ENCODE data around the gene NDOR1.
"Not testable (repeated sequence)": the region's sequence is repeated elsewhere in the genome, so short reads cannot be mapped to it uniquely, and the experiment has no call there.

Gene NDOR1

GRCh38 chr9:137245450-137246421 lies 40.2 kb downstream of the NDOR1 start:
- DNase-seq = no peak

GRCh38 chr9:137247135-137247915 lies 41.8 kb downstream of the NDOR1 start:
- no peak for DNase-seq

- no peak for DNase-seq
These were observed 42.3 kb downstream of the NDOR1 start for GRCh38 chr9:137247916-137248175.

- no peak for DNase-seq
These were observed 45.1 kb downstream of the NDOR1 start for GRCh38 chr9:137250329-137251193.

GRCh38 chr9:137251194-137251461 lies 45.6 kb downstream of the NDOR1 start, which contains the start of gene STPG3:
Gene STPG3, plus strand, starts transcription at chr9:137251286. Its CDS starts 1 bp downstream, at chr9:137251287.
- no peak for DNase-seq

- DNase-seq = no peak
These were observed 46.2 kb downstream of the NDOR1 start for GRCh38 chr9:137251490-137252268.

- DNase-seq = no peak
These were observed 47.3 kb downstream of the NDOR1 start for GRCh38 chr9:137252555-137253506.

GRCh38 chr9:137253717-137254623 lies 48.5 kb downstream of the NDOR1 start:
- no peak for DNase-seq

- DNase-seq = peak; percentile 95
These were observed 49.3 kb downstream of the NDOR1 start, which contains the start of gene NELFB for GRCh38 chr9:137254624-137255447. Gene NELFB, plus strand, starts transcription at chr9:137255327.

GRCh38 chr9:137255448-137256114 lies 50.1 kb downstream of the NDOR1 start:
- DNase-seq = no peak

- DNase-seq = no peak
These were observed 50.9 kb downstream of the NDOR1 start for GRCh38 chr9:137256362-137256761.

- DNase-seq = no peak
These were observed 51.4 kb downstream of the NDOR1 start for GRCh38 chr9:137256856-137257255.

GRCh38 chr9:137262173-137262908 lies 56.8 kb downstream of the NDOR1 start:
- DNase-seq = not testable (repeated sequence)

GRCh38 chr9:137262909-137263285 lies 57.4 kb downstream of the NDOR1 start:
- no peak for DNase-seq

GRCh38 chr9:137263506-137263905 lies 58.0 kb downstream of the NDOR1 start:
- no peak for DNase-seq

- no peak for DNase-seq
These were observed 58.6 kb downstream of the NDOR1 start for GRCh38 chr9:137264067-137264466.

GRCh38 chr9:137265496-137266161 lies 60.1 kb downstream of the NDOR1 start:
- DNase-seq = no peak

Data from effector CD4-positive, alpha-beta T cell (primary cell).